ENCODE results near the gene AJAP1. TPM values are rescaled to one million over a fixed set of nuclear protein-coding genes. Genes with fewer than 3 reads are reported as not detected.

The AJAP1 gene
- total and polyA plus RNA-seq, 2 of the 8 experiments (the other 6 are each of a cell fraction or from before 2014, with no cell fraction given) = 1.9 to 6.2 TPM

DNA sequence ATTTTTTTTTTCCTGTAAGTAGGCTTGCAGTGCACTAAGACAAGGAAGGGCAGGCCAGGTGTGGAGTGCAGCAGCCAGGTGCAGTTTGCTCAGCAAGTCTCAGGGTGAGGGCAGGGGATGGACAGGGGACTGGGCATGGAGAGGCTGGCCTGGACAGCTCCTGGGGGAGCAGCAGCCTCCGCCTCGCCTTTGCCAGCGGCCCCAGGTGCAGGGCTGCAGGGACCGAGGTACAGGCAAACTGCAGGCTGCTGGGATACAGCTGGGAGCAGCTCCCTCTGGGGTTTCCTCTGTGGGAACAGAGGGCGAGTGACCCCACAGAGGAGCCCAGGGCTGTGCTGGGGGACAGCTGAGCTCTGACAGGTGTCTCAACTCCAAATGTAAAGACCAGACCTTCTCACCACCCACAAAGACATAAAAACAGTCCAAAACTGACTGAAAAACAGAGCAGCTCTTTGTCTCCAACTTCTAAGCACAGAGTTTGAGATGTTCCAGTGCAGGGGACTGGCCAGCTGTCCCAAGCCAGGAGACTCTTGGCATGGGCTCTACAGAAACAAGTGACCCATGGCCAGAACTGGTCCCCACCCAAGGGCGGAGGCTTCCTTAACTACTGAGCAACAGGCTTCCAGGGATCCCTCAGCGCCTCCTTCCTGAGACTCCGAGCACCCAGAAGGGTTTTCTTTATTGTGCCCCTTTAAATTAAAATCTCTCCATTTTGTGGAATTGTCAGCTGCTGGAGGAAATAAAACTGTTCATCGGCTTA, 27.7 kb upstream of the AJAP1 start (continued):
- TF ChIP-seq, protein P1, sequence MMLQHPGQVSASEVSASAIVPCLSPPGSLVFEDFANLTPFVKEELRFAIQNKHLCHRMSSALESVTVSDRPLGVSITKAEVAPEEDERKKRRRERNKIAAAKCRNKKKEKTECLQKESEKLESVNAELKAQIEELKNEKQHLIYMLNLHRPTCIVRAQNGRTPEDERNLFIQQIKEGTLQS (IDR thresholded peaks at IDR 0.05; ENCODE audit: insufficient read depth, low read depth, low read length) = no peak
- TF ChIP-seq KDM1A (IDR thresholded peaks at IDR 0.05; ENCODE audit: borderline replicate concordance, low read length) = no peak

Data from H1 (cell line).